HFFc6 (cell line): ENCODE data around the gene MOSPD3. TPM values are rescaled to one million over a fixed set of nuclear protein-coding genes. Genes with fewer than 3 reads are reported as not detected.

ENCODE experiments used
- DNase-seq: peaks from one replicate; pipeline ENCODE4 v3.0.0-alpha.2; 2018
- H3K27ac Mint-ChIP-seq: 2 replicates; pipeline ENCODE4 v1.8.0; 2020; ENCODE audit warnings: mild to moderate bottlenecking, mixed read lengths
- H3K27me3 Mint-ChIP-seq: 2 replicates; pipeline ENCODE4 v1.8.0; 2021; ENCODE audit warnings: mild to moderate bottlenecking, moderate library complexity, mixed read lengths; ENCODE audit not compliant: insufficient read depth
- H3K36me3 Mint-ChIP-seq: 2 replicates; pipeline ENCODE4 v1.8.0; 2021; ENCODE audit warnings: low read depth, mixed read lengths
- H3K4me1 Mint-ChIP-seq: 2 replicates; pipeline ENCODE4 v1.8.0; 2020; ENCODE audit warnings: low read depth, mixed read lengths
- H3K4me3 Mint-ChIP-seq: 2 replicates; pipeline ENCODE4 v1.8.0; 2020; ENCODE audit warnings: mild to moderate bottlenecking, moderate library complexity, mixed read lengths
- H3K9me3 Mint-ChIP-seq: 2 replicates; pipeline ENCODE4 v1.8.0; 2020; ENCODE audit warnings: mild to moderate bottlenecking, mixed read lengths
- total RNA-seq, 6 experiments: library from RNA; stranded (reverse); fragmentation: NEBNext Ultra II Directional; extraction: Animal tissue kit (Norgen Biotek cat#: 25700); gene quantifications; 2 replicates in 1 of 6; 3 replicates in 5 of 6; pipeline ENCODE4 v1.2.3, GENCODE V29; 2021
- TF ChIP-seq, protein P1 (sequence below): fragments of 200-600 bp; sonication (generic); IDR thresholded peaks from 2 replicates; pipeline ENCODE4 v1.5.0; 2021; ENCODE audit warnings: antibody characterized with exemption, mild to moderate bottlenecking

The MOSPD3 gene
- total RNA-seq, 6 experiments from 2014 or later, result 14.6 to 19.0 (median 17.4) TPM

DNA sequence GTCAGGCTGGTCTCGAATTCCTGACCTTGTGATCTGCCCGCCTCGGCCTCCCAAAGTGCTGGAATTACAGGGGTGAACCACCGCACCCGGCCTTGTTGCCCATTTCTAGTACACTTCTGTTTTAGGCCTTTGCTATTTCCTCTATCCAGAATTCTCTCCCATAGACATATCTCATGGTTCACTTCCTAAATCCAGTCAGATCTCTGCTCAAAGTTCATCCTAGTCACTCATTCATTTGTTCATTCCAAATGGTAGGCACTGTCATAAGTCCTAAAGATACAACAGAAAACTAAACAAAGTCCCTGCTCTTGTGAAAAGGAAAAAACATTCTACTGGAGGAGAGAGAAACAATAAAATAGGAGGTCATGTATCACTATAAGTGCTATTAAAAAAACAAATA is 2.4 kb upstream of the MOSPD3 start:
- peaks cover 1% of the 10 kb centered on the region; the same call in 1 of the 2 replicates for H3K27me3 Mint-ChIP-seq
- H3K4me1 Mint-ChIP-seq, result peaks cover 24% of the 10 kb centered on the region
- H3K9me3 Mint-ChIP-seq, result no peaks in the 10 kb centered on the region
- H3K4me3 Mint-ChIP-seq, result no peak overlapping the region
- H3K36me3 Mint-ChIP-seq, result peaks cover 15% of the 10 kb centered on the region
- DNase-seq, result no peak
- no peak overlapping the region for H3K27ac Mint-ChIP-seq
- TF ChIP-seq, protein P1, sequence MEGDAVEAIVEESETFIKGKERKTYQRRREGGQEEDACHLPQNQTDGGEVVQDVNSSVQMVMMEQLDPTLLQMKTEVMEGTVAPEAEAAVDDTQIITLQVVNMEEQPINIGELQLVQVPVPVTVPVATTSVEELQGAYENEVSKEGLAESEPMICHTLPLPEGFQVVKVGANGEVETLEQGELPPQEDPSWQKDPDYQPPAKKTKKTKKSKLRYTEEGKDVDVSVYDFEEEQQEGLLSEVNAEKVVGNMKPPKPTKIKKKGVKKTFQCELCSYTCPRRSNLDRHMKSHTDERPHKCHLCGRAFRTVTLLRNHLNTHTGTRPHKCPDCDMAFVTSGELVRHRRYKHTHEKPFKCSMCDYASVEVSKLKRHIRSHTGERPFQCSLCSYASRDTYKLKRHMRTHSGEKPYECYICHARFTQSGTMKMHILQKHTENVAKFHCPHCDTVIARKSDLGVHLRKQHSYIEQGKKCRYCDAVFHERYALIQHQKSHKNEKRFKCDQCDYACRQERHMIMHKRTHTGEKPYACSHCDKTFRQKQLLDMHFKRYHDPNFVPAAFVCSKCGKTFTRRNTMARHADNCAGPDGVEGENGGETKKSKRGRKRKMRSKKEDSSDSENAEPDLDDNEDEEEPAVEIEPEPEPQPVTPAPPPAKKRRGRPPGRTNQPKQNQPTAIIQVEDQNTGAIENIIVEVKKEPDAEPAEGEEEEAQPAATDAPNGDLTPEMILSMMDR, result no peak

DNA sequence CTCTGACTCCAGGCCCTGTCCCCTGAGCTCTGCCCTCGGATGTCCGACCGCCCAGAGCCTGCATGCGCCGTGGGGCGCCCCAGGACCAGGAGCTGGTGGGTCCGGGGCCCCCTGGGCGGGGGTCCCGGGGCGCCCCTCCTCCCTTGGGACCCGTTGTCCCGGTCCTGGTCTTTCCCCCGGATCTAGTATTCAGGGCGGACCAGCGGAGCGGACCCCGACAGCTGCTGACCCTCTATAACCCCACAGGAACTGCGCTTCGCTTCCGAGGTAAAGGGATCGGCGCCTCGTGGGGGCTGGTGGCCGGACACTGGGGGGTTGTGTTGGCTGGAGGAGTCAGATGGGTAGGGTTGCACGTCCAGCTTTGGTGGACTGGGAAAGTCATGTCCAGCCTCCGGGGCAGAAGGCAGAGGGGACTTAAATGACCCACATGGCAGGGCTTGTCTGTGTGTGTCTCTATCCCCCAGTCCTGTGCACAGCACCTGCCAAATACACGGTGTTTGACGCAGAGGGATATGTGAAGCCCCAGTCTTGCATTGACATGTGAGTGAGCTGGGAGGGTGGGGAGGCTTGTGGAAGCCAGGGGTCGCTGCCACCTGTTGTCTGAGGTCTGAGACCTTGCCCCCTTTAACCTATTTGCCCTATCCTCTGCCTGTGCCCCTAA is 520 bp downstream of the MOSPD3 start:
- H3K27me3 Mint-ChIP-seq, result peaks cover 1% of the 10 kb centered on the region
- peaks cover 5% of the 10 kb centered on the region for H3K36me3 Mint-ChIP-seq
- TF ChIP-seq, protein P1, result peak; percentile 31; the same call in 1 of the 2 replicates
- no peak for DNase-seq
- H3K4me1 Mint-ChIP-seq, result peaks cover 16% of the 10 kb centered on the region
- H3K9me3 Mint-ChIP-seq, result no peaks in the 10 kb centered on the region
- peak overlapping the region; percentile 98 for H3K4me3 Mint-ChIP-seq
- no peak overlapping the region; the same call in 1 of the 2 replicates for H3K27ac Mint-ChIP-seq

DNA sequence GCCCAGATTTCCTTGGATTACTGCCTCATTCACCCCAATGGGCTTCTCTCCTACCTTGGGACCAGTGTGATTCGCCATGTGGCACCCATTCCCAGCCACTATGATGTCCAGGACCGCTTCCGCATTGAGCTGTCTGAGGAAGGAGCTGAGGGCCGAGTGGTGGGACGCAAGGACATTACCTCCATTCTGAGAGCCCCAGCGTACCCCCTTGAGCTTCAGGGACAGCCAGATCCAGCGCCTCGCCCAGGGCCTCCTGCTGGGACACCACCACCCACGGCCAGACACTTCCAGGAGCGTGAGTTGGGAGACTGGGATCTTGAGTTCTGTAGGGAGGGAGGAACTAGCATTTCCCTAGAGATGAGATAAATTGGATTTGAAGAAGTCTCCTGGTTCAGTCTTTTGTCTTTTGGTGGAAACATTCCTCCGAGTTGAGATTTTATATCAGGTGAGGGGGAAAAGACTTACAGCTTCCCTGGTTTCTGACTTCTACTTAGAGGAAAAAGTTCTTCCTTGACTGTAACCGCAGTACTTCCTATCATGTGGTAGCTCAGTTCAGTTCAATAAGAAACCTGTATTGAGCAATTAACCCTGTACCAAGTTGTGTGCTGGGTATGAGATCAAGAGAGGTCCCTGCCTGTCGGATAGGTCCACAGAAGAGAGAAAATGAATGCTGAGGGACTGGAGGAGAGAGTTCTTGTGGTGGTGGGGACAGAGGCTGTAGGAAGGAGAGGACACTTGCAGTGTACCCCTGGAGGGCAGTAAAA is 1.3 kb downstream of the MOSPD3 start:
- peaks cover 16% of the 10 kb centered on the region for H3K4me1 Mint-ChIP-seq
- no peaks in the 10 kb centered on the region for H3K9me3 Mint-ChIP-seq
- peaks cover 5% of the 10 kb centered on the region; the same call in 1 of the 2 replicates for H3K36me3 Mint-ChIP-seq
- peaks cover 1% of the 10 kb centered on the region for H3K27me3 Mint-ChIP-seq
- TF ChIP-seq, protein P1, result no peak
- H3K27ac Mint-ChIP-seq, result no peak overlapping the region
- DNase-seq, result no peak
- peak overlapping the region; percentile 98 for H3K4me3 Mint-ChIP-seq

DNA sequence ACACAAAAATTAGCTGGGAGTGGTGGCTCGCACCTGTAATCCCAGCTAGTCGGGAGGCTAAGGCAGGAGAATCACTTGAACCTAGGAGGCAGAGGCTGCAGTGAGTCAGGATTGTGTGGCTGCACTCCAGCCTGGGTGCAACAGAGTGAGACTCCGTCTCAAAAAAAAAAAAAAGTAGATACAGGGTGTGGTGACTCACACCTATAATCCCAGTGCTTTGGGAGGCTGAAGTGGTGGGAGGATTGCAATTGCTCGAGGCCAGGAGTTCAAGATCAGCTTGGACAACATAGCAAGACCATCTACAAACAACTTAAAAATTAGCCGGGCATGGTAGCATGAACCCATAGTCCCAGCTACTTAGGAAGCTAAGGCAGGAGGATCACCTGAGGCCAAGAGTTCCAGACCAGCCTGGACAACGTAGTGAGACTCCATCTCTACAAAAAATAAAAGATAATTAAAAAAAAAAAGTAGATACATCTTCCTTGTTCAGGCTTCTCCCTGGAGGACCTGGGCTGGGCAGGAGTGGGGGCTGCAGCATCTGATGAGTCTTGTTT is 2.0 kb downstream of the MOSPD3 start:
- DNase-seq, result no peak
- Mint-ChIP-seq H3K27me3 (peaks cover 1% of the 10 kb centered on the region), H3K27ac (no peak overlapping the region), H3K4me3 (no peak overlapping the region), H3K9me3 (no peaks in the 10 kb centered on the region), H3K4me1 (peaks cover 16% of the 10 kb centered on the region), H3K36me3 (peaks cover 5% of the 10 kb centered on the region; the same call in 1 of the 2 replicates)
- TF ChIP-seq, protein P1, result no peak

DNA sequence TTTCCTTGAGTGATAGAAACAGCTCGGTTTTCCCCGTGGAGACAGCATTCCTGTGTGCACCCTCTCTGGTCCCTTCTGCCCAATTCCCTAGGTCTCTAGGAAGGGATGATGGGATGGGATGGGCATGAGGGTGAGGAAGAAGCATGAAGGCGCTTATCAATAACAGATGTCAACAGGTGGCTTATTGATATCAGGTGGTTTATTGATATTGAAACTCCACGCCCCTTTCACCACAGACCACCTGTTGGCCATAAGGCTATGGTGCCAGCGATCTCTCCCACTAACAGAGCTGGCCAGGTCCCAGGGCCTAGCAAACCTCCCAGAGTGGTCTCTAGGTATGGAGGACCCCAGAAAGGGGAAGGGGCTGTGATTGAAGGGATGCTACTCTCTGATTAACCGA is 7.9 kb downstream of the MOSPD3 start:
- no peaks in the 10 kb centered on the region for H3K4me1 Mint-ChIP-seq
- H3K9me3 Mint-ChIP-seq, result no peaks in the 10 kb centered on the region
- no peak overlapping the region for H3K4me3 Mint-ChIP-seq
- H3K36me3 Mint-ChIP-seq, result no peaks in the 10 kb centered on the region
- TF ChIP-seq, protein P1, result no peak
- no peak overlapping the region for H3K27ac Mint-ChIP-seq
- DNase-seq, result no peak
- peaks cover 5% of the 10 kb centered on the region for H3K27me3 Mint-ChIP-seq
